SIG-M5 treated with dmso at 0.1 percent for 504 hours (cell line): ENCODE measurements around the gene SCAMP5.
A peak's percentile ranks its signal among the peaks of the same experiment; 100 is the strongest.

Experiments used
- DNase-seq: peaks from one replicate; lab custom pipeline; 2025; ENCODE audit not compliant: unreplicated experiment; lab: John Stamatoyannopoulos, UW

SCAMP5 gene

GRCh38 chr15:75067123-75067830, 71.9 kb downstream of the SCAMP5 start:
- DNase-seq = no peak

- DNase-seq = no peak
These were observed 73.4 kb downstream of the SCAMP5 start for GRCh38 chr15:75068748-75069147.

GRCh38 chr15:75069301-75069925, 74.0 kb downstream of the SCAMP5 start:
- DNase-seq = peak; percentile 67

- DNase-seq = no peak
These were observed 75.3 kb downstream of the SCAMP5 start for GRCh38 chr15:75070674-75071073.
